Spinal cord (tissue), 10 donors: Measurements from ENCODE around the gene C22orf23. TPM values are rescaled to one million over a fixed set of nuclear protein-coding genes. Genes with fewer than 3 reads are reported as not detected.
"Not testable (repeated sequence)": the region's sequence is repeated elsewhere in the genome, so short reads cannot be mapped to it uniquely, and the experiment has no call there.

ENCODE experiments used
- DNase-seq, 6 donors: peaks; one replicate each; pipeline versions ENCODE4 v3.0.0 to v3.0.0-alpha.2; 2013 to 2015; ENCODE audit warnings: low spot score in 6 of 6, low read depth in 4 of 6
- H3K27ac ChIP-seq: one replicate; pipeline ENCODE4 v1.5.1; 2013; ENCODE audit warnings: low read depth, low read length, control low read depth
- H3K27me3 ChIP-seq: one replicate; pipeline ENCODE4 v1.6.1; 2013; ENCODE audit warnings: low read length; ENCODE audit not compliant: control insufficient read depth, insufficient read depth
- H3K36me3 ChIP-seq: one replicate; pipeline ENCODE4 v1.6.1; 2013; ENCODE audit warnings: low read length; ENCODE audit not compliant: control insufficient read depth, insufficient read depth
- H3K4me1 ChIP-seq: one replicate; pipeline ENCODE4 v1.6.1; 2013; ENCODE audit warnings: low read length; ENCODE audit not compliant: control insufficient read depth, insufficient read depth
- H3K4me3 ChIP-seq: one replicate; pipeline ENCODE4 v1.5.1; 2013; ENCODE audit warnings: low read depth, low read length, control low read depth
- H3K9me3 ChIP-seq: one replicate; pipeline ENCODE4 v1.6.1; 2013; ENCODE audit warnings: low read length; ENCODE audit not compliant: control insufficient read depth, insufficient read depth
- WGBS: methylation state at CpG from one replicate; pipeline ENCODE4 v1.1.5; 2013; ENCODE audit warnings: missing lambda C conversion rate; ENCODE audit not compliant: insufficient coverage; 5-methylcytosine and 5-hydroxymethylcytosine counted together
- polyA plus RNA-seq, 2 donors: library from polyadenylated mRNA; unstranded; fragments of 120-200 nt; gene quantifications; one replicate each; pipeline ENCODE4 v1.2.1, GENCODE V29; 2013; ENCODE audit not compliant: insufficient read length in 2 of 2
- total RNA-seq, 2 donors: library from RNA; depleted of rRNA in 1 of 2; stranded (reverse); fragments of 120-200 nt in 1 of 2; fragments of >200 nt in 1 of 2; gene quantifications; one replicate each; pipeline versions ENCODE4 v1.2.3 to v1.2.4, GENCODE V29; 2013 to 2014
- donor health status: healthy.

The C22orf23 gene
- total and polyA plus RNA-seq, 4 donors = 0.69 to 18.8 (median 8.4) TPM

GRCh38 chr22:37957232-37957631 lies 3.8 kb upstream of the C22orf23 start:
- H3K4me1 ChIP-seq = peaks cover 19% of the 10 kb centered on the region
- DNase-seq = no peak
- H3K36me3 ChIP-seq = peaks cover 65% of the 10 kb centered on the region
- H3K27ac ChIP-seq = no peak overlapping the region
- H3K27me3 ChIP-seq = no peaks in the 10 kb centered on the region
- 96% methylated on average over 2 of the region's 4 CpGs for WGBS
- no peak overlapping the region for H3K4me3 ChIP-seq
- no peaks in the 10 kb centered on the region for H3K9me3 ChIP-seq

- not testable (repeated sequence) for DNase-seq, H3K27me3 ChIP-seq, H3K9me3 ChIP-seq, H3K4me3 ChIP-seq, H3K27ac ChIP-seq
- 93% methylated on average over 6 of the region's 15 CpGs for WGBS
- Histone ChIP-seq H3K4me1 (peaks cover 19% of the 10 kb centered on the region), H3K36me3 (peaks cover 52% of the 10 kb centered on the region)
Measured at GRCh38 chr22:37955825-37956397, 2.5 kb upstream of the C22orf23 start.

GRCh38 chr22:37954686-37955085 lies 1.3 kb upstream of the C22orf23 start:
- DNase-seq = no peak
- no peaks in the 10 kb centered on the region for H3K9me3 ChIP-seq
- no peaks in the 10 kb centered on the region for H3K27me3 ChIP-seq
- H3K4me1 ChIP-seq = peaks cover 19% of the 10 kb centered on the region
- 90% methylated on average over 4 of the region's 4 CpGs for WGBS
- H3K4me3 ChIP-seq = peak overlapping the region; percentile 88
- H3K36me3 ChIP-seq = peaks cover 40% of the 10 kb centered on the region
- H3K27ac ChIP-seq = no peak overlapping the region

GRCh38 chr22:37953062-37953436 lies 352 bp downstream of the C22orf23 start:
- no peak for DNase-seq
- 0% methylated on average over 11 of the region's 13 CpGs for WGBS
- peak overlapping the region; percentile 88 for H3K4me3 ChIP-seq

GRCh38 chr22:37952629-37953028 lies 772 bp downstream of the C22orf23 start:
- H3K36me3 ChIP-seq = peaks cover 19% of the 10 kb centered on the region
- not testable (repeated sequence) for H3K27me3 ChIP-seq, H3K9me3 ChIP-seq
- H3K27ac ChIP-seq = peak overlapping the region; percentile 61
- peaks cover 19% of the 10 kb centered on the region for H3K4me1 ChIP-seq
- 4% methylated on average over 15 of the region's 20 CpGs for WGBS
- peak in 1 of 6 donors; percentile 15 for DNase-seq
- H3K4me3 ChIP-seq = peak overlapping the region; percentile 88

More at GRCh38 chr22:37953062-37953436, 352 bp downstream of the C22orf23 start:
- H3K9me3 ChIP-seq = no peaks in the 10 kb centered on the region
- peaks cover 23% of the 10 kb centered on the region for H3K36me3 ChIP-seq
- peak overlapping the region; percentile 61 for H3K27ac ChIP-seq
- H3K27me3 ChIP-seq = no peaks in the 10 kb centered on the region
- peaks cover 19% of the 10 kb centered on the region for H3K4me1 ChIP-seq

GRCh38 chr22:37951305-37951704 lies 2.1 kb downstream of the C22orf23 start:
- H3K4me1 ChIP-seq = peaks cover 19% of the 10 kb centered on the region
- 55% methylated on average over 2 of the region's 8 CpGs for WGBS
- no peaks in the 10 kb centered on the region for H3K9me3 ChIP-seq
- DNase-seq = no peak
- H3K36me3 ChIP-seq = peaks cover 11% of the 10 kb centered on the region
- H3K27me3 ChIP-seq = no peaks in the 10 kb centered on the region
- H3K4me3 ChIP-seq = no peak overlapping the region
- H3K27ac ChIP-seq = no peak overlapping the region

- H3K9me3 ChIP-seq, H3K27ac ChIP-seq, H3K4me1 ChIP-seq, H3K27me3 ChIP-seq, H3K4me3 ChIP-seq, DNase-seq: not testable (repeated sequence)
- WGBS = 91% methylated on average over 12 of the region's 14 CpGs
- H3K36me3 ChIP-seq = peaks cover 24% of the 10 kb centered on the region
Measured at GRCh38 chr22:37947142-37947795, 6.1 kb downstream of the C22orf23 start.

GRCh38 chr22:37944423-37944822 lies 9.0 kb downstream of the C22orf23 start:
- not testable (repeated sequence) for H3K9me3 ChIP-seq, H3K27me3 ChIP-seq, H3K4me1 ChIP-seq, DNase-seq, H3K4me3 ChIP-seq, H3K27ac ChIP-seq
- H3K36me3 ChIP-seq = peaks cover 52% of the 10 kb centered on the region
- 93% methylated on average over 3 of the region's 11 CpGs for WGBS

- H3K27ac ChIP-seq = no peak overlapping the region
- H3K36me3 ChIP-seq = peaks cover 58% of the 10 kb centered on the region
- H3K27me3 ChIP-seq = no peaks in the 10 kb centered on the region
- no peaks in the 10 kb centered on the region for H3K9me3 ChIP-seq
- WGBS = 93% methylated on average over 7 of the region's 7 CpGs
- DNase-seq = no peak
- no peaks in the 10 kb centered on the region for H3K4me1 ChIP-seq
- no peak overlapping the region for H3K4me3 ChIP-seq
Measured at GRCh38 chr22:37943825-37944198, 9.6 kb downstream of the C22orf23 start.

GRCh38 chr22:37943136-37943824 lies 10.1 kb downstream of the C22orf23 start:
- Histone ChIP-seq H3K36me3 (peaks cover 62% of the 10 kb centered on the region), H3K4me3 (no peak overlapping the region), H3K9me3 (no peaks in the 10 kb centered on the region), H3K27ac (no peak overlapping the region), H3K27me3 (no peaks in the 10 kb centered on the region), H3K4me1 (no peaks in the 10 kb centered on the region)
- DNase-seq = no peak
- WGBS = 83% methylated on average over 10 of the region's 12 CpGs
